ENCODE measurements around the gene TXNDC11. TPM values are rescaled to one million over a fixed set of nuclear protein-coding genes. Genes with fewer than 3 reads are reported as not detected.
A peak's percentile ranks its signal among the peaks of the same experiment; 100 is the strongest.

The TXNDC11 gene
- total and polyA plus RNA-seq, 10 of the 15 experiments (the other 5 are each of a cell fraction or from before 2014, with no cell fraction given), result 1.7 to 86.7 (median 54.4) TPM

GRCh38 chr16:11675561-11676511, 66.8 kb downstream of the TXNDC11 start:
- intact Hi-C loops (cut with micrococcal nuclease; ENCODE audit: unreplicated experiment), result no loop called here
- ATAC-seq (no peak), FAIRE-seq (no peak), DNase-seq (ENCODE audit: low read depth, low spot score) (no peak)
- Histone ChIP-seq H3K36me3 (ENCODE audit: control insufficient read depth in 2 of 2, insufficient read depth in 2 of 2, low read length in 1 of 2) (peaks cover 31 to 34% of the 10 kb centered on the region in 2 experiments), H3K9ac (ENCODE audit: control insufficient read depth, insufficient read depth, low read length) (no peak overlapping the region), H4K20me1 (ENCODE audit: control insufficient read depth, insufficient read depth) (peaks cover 10% of the 10 kb centered on the region), H2AFZ (ENCODE audit: control insufficient read depth, low read depth, low read length) (no peak overlapping the region), H3K4me2 (ENCODE audit: control insufficient read depth, insufficient read depth) (no peak overlapping the region), H3K4me3 (no peak overlapping the region), H3K9me3 (replicated peaks; ENCODE audit: control insufficient read depth, insufficient read depth, low read length) (no peaks in the 10 kb centered on the region), H3K79me2 (ENCODE audit: control insufficient read depth, insufficient read depth, low read length) (peaks cover 42% of the 10 kb centered on the region), H3K27me3 (replicated peaks in 1 of 2; ENCODE audit: control insufficient read depth in 2 of 2, insufficient read depth in 2 of 2, low read length in 1 of 2) (no peaks in the 10 kb centered on the region), H3K4me1 (ENCODE audit: control insufficient read depth, insufficient read depth, low read length) (peaks cover 71% of the 10 kb centered on the region), H3K27ac (ENCODE audit: control insufficient read depth, insufficient read depth) (no peak overlapping the region)
- ChIA-PET RAD21 (ENCODE audit: unreplicated experiment) (interaction anchor here (1.0 to 4.1 kb wide), 3 partner anchors 13 to 93 kb away, joined by 3 to 34 read pairs (median 4); no protein-coding TSS in a partner anchor), POLR2A (interaction anchor here (6.0 kb wide), 1 partner anchor 13 kb away, joined by 63 read pairs; no protein-coding TSS in a partner anchor), CTCF (interaction anchor here (5.2 kb wide), 1 partner anchor 13 kb away, joined by 34 read pairs; no protein-coding TSS in a partner anchor), SMC1A (ENCODE audit: uncharacterized antibody, unreplicated experiment) (interaction anchor here (1.0 to 6.8 kb wide), 6 partner anchors 11 to 64 kb away, joined by 3 to 46 read pairs (median 6); no protein-coding TSS in a partner anchor)
- in situ Hi-C loops (cut with MboI), result no loop called here
- BruUV-seq (replicated peaks), result no TSS peak
- WGBS (ENCODE audit: insufficient coverage, insufficient replicate concordance, low lambda C conversion rate, missing lambda C conversion rate), result 93% methylated on average over 42 of the region's 42 CpGs
- TF ChIP-seq SRF (IDR thresholded peaks at IDR 0.05; ENCODE audit: low read depth in 2 of 2, low read length in 2 of 2) (no peak), POLR2A (IDR thresholded peaks at IDR 0.05; ENCODE audit: low read depth, low read length) (0 out of 2 replicates have a peak, but pooled peaks have one; percentile 2), EGR1 (IDR thresholded peaks at IDR 0.05; ENCODE audit: borderline replicate concordance in 1 of 2, low read depth in 2 of 2, low read length in 2 of 2) (no peak), NKRF (conservative IDR thresholded peaks at IDR 0.05) (no peak), ZNF622 (IDR thresholded peaks at IDR 0.05) (no peak), RELA (IDR thresholded peaks at IDR 0.05; ENCODE audit: borderline replicate concordance, partially characterized antibody) (no peak)
- TF ChIP-seq, protein P1, sequence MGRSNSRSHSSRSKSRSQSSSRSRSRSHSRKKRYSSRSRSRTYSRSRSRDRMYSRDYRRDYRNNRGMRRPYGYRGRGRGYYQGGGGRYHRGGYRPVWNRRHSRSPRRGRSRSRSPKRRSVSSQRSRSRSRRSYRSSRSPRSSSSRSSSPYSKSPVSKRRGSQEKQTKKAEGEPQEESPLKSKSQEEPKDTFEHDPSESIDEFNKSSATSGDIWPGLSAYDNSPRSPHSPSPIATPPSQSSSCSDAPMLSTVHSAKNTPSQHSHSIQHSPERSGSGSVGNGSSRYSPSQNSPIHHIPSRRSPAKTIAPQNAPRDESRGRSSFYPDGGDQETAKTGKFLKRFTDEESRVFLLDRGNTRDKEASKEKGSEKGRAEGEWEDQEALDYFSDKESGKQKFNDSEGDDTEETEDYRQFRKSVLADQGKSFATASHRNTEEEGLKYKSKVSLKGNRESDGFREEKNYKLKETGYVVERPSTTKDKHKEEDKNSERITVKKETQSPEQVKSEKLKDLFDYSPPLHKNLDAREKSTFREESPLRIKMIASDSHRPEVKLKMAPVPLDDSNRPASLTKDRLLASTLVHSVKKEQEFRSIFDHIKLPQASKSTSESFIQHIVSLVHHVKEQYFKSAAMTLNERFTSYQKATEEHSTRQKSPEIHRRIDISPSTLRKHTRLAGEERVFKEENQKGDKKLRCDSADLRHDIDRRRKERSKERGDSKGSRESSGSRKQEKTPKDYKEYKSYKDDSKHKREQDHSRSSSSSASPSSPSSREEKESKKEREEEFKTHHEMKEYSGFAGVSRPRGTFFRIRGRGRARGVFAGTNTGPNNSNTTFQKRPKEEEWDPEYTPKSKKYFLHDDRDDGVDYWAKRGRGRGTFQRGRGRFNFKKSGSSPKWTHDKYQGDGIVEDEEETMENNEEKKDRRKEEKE (IDR thresholded peaks at IDR 0.05), result no peak
- TF ChIP-seq, protein P2, sequence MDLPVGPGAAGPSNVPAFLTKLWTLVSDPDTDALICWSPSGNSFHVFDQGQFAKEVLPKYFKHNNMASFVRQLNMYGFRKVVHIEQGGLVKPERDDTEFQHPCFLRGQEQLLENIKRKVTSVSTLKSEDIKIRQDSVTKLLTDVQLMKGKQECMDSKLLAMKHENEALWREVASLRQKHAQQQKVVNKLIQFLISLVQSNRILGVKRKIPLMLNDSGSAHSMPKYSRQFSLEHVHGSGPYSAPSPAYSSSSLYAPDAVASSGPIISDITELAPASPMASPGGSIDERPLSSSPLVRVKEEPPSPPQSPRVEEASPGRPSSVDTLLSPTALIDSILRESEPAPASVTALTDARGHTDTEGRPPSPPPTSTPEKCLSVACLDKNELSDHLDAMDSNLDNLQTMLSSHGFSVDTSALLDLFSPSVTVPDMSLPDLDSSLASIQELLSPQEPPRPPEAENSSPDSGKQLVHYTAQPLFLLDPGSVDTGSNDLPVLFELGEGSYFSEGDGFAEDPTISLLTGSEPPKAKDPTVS (IDR thresholded peaks at IDR 0.05; ENCODE audit: low read depth, low read length), result no peak
